Adrenal gland (tissue), 12 donors: ENCODE measurements around the gene LIN52. TPM values are rescaled to one million over a fixed set of nuclear protein-coding genes. Genes with fewer than 3 reads are reported as not detected.
"Not testable (repeated sequence)": the region's sequence is repeated elsewhere in the genome, so short reads cannot be mapped to it uniquely, and the experiment has no call there.

Experiments used
- DNase-seq, 7 donors: peaks; one replicate each; pipeline ENCODE4 v3.0.0-alpha.2; 2019 to 2020
- H3K27ac ChIP-seq, 5 donors: fragments of 200-600 bp; sonication (generic) in 4 of 5; 1 replicate in 3 of 5; 2 replicates in 2 of 5; pipeline versions ENCODE4 v1.5.1 to v1.8.0; 2016 to 2020; ENCODE audit warnings: mild to moderate bottlenecking in 1 of 5
- H3K27me3 ChIP-seq: fragments of 200-600 bp; 2 replicates; pipeline ENCODE4 v1.8.0; 2021
- H3K36me3 ChIP-seq, 2 donors: fragments of 200-600 bp; replicated peaks in 1 of 2; 1 replicate in 1 of 2; 2 replicates in 1 of 2; pipeline versions ENCODE4 v1.5.1 to v1.8.0; 2018 to 2022
- H3K4me1 ChIP-seq, 2 donors: fragments of 200-600 bp; replicated peaks in 1 of 2; 1 replicate in 1 of 2; 2 replicates in 1 of 2; pipeline versions ENCODE4 v1.5.1 to v1.8.0; 2018 to 2021
- H3K4me3 ChIP-seq, 4 donors: fragments of 200-600 bp; sonication (generic) in 3 of 4; one replicate each; pipeline ENCODE4 v1.5.1; 2016 to 2018
- H3K9me3 ChIP-seq, 3 donors: fragments of 200-600 bp; sonication (generic) in 1 of 3; replicated peaks in 1 of 3; 1 replicate in 2 of 3; 2 replicates in 1 of 3; pipeline versions ENCODE4 v1.5.1 to v1.8.0; 2016 to 2021
- POLR2A ChIP-seq, 2 donors: fragments of 450-650 bp; IDR thresholded peaks; one replicate each; pipeline ENCODE4 v1.6.1; 2017; ENCODE audit warnings: antibody characterized with exemption in 2 of 2, mild to moderate bottlenecking in 2 of 2, moderate library complexity in 1 of 2
- WGBS, 4 donors: extraction: QIAGEN DNeasy Blood & Tissue Kit in 2 of 4; methylation state at CpG; one replicate each; pipeline versions ENCODE4 v1.1.5 to v1.1.7; 2013 to 2017; 5-methylcytosine and 5-hydroxymethylcytosine counted together
- intact Hi-C, 2 donors: fragments of 100-400 bp; cut with DNase I; formaldehyde crosslinking; loops; one replicate each; pipeline versions ENCODE4 v1.14.1 to v1.15.0; 2022 to 2023
- polyA plus RNA-seq, 3 donors: library from polyadenylated mRNA; stranded (reverse); fragments of 200-250 nt in 2 of 3; fragments of 350-450 nt in 1 of 3; fragmentation: Illumina TruSeq in 1 of 3; extraction: RNeasy Lipid Tissue Mini Kit (QIAGEN cat#74804) in 1 of 3; gene quantifications; one replicate each; pipeline ENCODE4 v1.2.3, GENCODE V29; 2013 to 2014
- total RNA-seq, 9 donors: library from RNA; depleted of rRNA in 4 of 9; stranded (reverse); fragments of >200 nt in 4 of 9; fragments of 120-200 nt in 1 of 9; fragmentation: NEBNext Ultra II Directional in 1 of 9; extraction: Animal tissue kit (Norgen Biotek cat#: 25700) in 1 of 9; gene quantifications; one replicate each; pipeline versions ENCODE4 v1.1.0 to v1.2.4, GENCODE V29; 2013 to 2023
- TF ChIP-seq, protein P1 (sequence below), 6 experiments: fragments of 450-650 bp in 4 of 6; fragments of 200-600 bp in 2 of 6; sonication (generic) in 1 of 6; IDR thresholded peaks; 1 replicate in 5 of 6; 2 replicates in 1 of 6; pipeline versions ENCODE4 v1.5.1 to v1.8.0; 2016 to 2021; ENCODE audit warnings: antibody characterized with exemption in 6 of 6, mild to moderate bottlenecking in 2 of 6, moderate library complexity in 1 of 6
- donor health status: healthy with polysubstance abuse.
- donor health status: Bipolar disorder and iron deficiency.
- donor health status: DM: yes; HTN: yes; CAD: no.
- donor health status: DM: no; HTN: no; CAD: no.
- donor health status: DM: no; HTN: no; CAD: no.
- donor health status: DM: yes; HTN: yes; CAD: no.

Gene LIN52
- total and polyA plus RNA-seq, 12 donors = 4.6 to 14.3 (median 8.0) TPM

DNA sequence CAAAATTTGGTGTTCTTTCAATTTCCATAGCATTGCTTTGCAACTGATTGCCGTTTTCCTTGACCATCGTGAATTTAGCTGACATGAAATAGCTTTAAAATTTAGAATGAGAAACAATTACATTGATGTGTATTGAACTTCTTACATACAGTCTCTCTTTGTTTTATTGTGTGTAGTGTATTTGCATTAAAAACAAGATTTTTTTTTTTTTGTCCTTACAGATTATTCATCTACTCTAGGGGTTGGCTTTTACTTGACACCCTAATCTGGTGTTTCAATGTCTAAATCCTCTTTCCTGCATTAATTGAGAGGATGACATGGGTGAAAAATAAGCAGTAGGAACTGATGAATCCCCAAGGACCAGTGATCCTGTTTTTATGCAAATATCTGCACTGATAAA is 20.6 kb downstream of the LIN52 start:
- TF ChIP-seq POLR2A (IDR thresholded peaks at IDR 0.05) = no peak
- TF ChIP-seq, protein P1, sequence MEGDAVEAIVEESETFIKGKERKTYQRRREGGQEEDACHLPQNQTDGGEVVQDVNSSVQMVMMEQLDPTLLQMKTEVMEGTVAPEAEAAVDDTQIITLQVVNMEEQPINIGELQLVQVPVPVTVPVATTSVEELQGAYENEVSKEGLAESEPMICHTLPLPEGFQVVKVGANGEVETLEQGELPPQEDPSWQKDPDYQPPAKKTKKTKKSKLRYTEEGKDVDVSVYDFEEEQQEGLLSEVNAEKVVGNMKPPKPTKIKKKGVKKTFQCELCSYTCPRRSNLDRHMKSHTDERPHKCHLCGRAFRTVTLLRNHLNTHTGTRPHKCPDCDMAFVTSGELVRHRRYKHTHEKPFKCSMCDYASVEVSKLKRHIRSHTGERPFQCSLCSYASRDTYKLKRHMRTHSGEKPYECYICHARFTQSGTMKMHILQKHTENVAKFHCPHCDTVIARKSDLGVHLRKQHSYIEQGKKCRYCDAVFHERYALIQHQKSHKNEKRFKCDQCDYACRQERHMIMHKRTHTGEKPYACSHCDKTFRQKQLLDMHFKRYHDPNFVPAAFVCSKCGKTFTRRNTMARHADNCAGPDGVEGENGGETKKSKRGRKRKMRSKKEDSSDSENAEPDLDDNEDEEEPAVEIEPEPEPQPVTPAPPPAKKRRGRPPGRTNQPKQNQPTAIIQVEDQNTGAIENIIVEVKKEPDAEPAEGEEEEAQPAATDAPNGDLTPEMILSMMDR (IDR thresholded peaks at IDR 0.05) = no peak
- Histone ChIP-seq H3K27ac (no peak overlapping the region), H3K9me3 (no peaks in the 10 kb centered on the region), H3K4me1 (no peaks in the 10 kb centered on the region), H3K36me3 (peaks cover 0 to 2% of the 10 kb centered on the region in 2 donors), H3K27me3 (no peaks in the 10 kb centered on the region), H3K4me3 (no peak overlapping the region)
- intact Hi-C loops = no loop called here
- 91 to 98% (median 94%) methylated on average over 2 of the region's 2 CpGs for WGBS, 4 donors
- no peak for DNase-seq

DNA sequence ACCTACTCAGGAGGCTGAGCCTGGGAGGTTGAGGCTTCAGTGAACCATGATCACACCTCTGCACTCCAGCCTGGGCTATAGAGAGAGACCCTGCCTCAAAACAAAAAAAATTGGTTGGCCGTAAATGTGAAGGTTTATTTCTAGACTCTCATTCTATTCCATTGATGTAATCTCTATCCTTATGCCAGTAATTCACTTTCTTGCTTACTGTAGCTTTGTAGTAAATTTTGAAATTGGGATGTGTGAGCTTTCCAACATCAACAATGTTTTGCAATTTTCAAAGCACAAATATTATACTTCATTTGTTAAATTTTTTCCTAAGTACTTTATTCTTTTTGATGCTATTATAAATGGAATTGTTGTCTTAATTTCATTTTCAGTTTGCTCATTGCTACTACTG is 24.6 kb downstream of the LIN52 start:
- TF ChIP-seq, protein P1 (IDR thresholded peaks at IDR 0.05) = no peak
- TF ChIP-seq POLR2A (IDR thresholded peaks at IDR 0.05) = no peak
- Histone ChIP-seq H3K36me3 (peaks cover 0 to 2% of the 10 kb centered on the region in 2 donors), H3K9me3 (no peaks in the 10 kb centered on the region), H3K27me3 (no peaks in the 10 kb centered on the region), H3K4me1 (no peaks in the 10 kb centered on the region), H3K27ac (no peak overlapping the region), H3K4me3 (no peak overlapping the region)
- intact Hi-C loops = no loop called here
- no peak for DNase-seq
- 62 to 83% (median 75%) methylated on average over 1 of the region's 1 CpG for WGBS, 4 donors

DNA sequence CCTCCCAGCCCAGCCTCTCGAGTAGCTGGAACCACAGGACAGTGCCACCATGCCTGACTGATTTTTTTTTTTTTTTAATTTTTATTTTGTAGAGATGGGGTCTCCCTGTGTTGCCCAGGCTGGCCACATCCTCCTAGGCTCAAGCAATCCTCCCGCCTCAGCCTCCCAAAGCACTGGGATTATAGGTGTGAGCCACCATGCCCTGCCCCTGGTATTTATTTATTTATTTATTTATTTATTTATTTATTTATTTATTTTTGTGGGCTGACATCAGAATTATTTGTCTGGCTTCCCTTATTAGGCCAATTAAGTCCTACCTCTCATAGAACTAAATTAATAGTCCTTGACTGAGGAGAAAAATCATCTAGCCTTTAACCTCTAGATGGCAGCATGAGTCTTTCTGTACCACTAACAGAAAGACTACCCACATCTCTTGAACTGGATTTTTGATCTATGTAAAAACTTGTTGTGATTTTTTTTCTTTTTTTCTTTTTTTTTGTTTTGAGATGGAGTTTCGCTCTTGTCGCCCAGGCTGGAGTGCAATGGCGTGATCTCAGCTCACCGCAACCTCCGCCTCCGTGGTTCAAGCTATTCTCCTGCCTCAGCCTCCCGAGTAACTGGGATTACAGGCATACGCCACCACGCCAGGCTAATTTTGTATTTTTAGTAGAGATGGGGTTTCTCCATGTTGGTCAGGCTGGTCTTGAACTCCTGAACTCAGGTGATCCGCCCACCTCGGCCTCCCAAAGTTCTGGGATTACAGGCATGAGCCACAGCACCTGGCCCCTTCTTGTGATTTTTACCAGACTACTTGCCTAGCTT is 26.9 kb downstream of the LIN52 start:
- intact Hi-C loops = loop anchor here (2.0 to 5.0 kb wide), 2 partner anchors 141 kb away; no protein-coding TSS in a partner anchor
- H3K4me1 ChIP-seq, H3K4me3 ChIP-seq, H3K27me3 ChIP-seq, H3K36me3 ChIP-seq, H3K9me3 ChIP-seq, H3K27ac ChIP-seq: not testable (repeated sequence)
- DNase-seq = peak in 1 of 7 donors; percentile 3
- WGBS, 4 donors = 79 to 86% (median 84%) methylated on average over 13 of the region's 13 CpGs
- TF ChIP-seq, protein P1 (IDR thresholded peaks at IDR 0.05) = peak; percentile 41 to 77 (median 60)

DNA sequence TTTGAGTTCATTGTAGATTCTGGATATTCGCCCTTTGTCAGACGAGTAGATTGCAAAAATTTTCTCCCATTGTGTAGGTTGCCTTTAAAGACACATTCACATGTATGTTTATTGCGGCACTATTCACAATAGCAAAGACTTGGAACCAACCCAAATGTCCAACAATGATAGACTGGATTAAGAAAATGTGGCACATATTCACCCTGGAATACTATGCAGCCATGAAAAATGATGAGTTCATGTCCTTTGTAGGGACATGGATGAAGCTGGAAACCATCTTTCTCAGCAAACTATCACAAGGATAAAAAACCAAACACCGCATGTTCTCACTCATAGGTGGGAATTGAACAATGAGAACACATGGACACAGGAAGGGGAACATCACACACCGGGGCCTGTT is 40.7 kb downstream of the LIN52 start:
- DNase-seq, H3K36me3 ChIP-seq, H3K27me3 ChIP-seq, intact Hi-C loops, H3K4me3 ChIP-seq, H3K27ac ChIP-seq, H3K4me1 ChIP-seq, H3K9me3 ChIP-seq: not testable (repeated sequence)
- WGBS, 4 donors = 74 to 97% (median 84%) methylated on average over 4 to 5 of the region's 5 CpGs
